ENCODE results near the gene PLPPR3. TPM values are rescaled to one million over a fixed set of nuclear protein-coding genes. Genes with fewer than 3 reads are reported as not detected.

Gene PLPPR3
- total and polyA plus RNA-seq, 4 donors: 3.1 TPM; not detected in 3

- no peaks in the 10 kb centered on the region for H3K36me3 ChIP-seq (ENCODE audit: control insufficient read depth in 4 of 4, insufficient read depth in 3 of 4, low read depth in 1 of 4, low read length in 3 of 4)
- H3K9me3 ChIP-seq (ENCODE audit: control insufficient read depth in 4 of 4, low read length in 3 of 4): no peaks in the 10 kb centered on the region
- H3K27me3 ChIP-seq (ENCODE audit: control insufficient read depth in 4 of 4, insufficient read depth in 4 of 4, low read length in 3 of 4): no peaks in the 10 kb centered on the region
- TF ChIP-seq ZBTB33 (IDR thresholded peaks at IDR 0.05) (no peak), HNF4A (conservative IDR thresholded peaks at IDR 0.05) (no peak), JUND (IDR thresholded peaks at IDR 0.05) (no peak), GABPA (IDR thresholded peaks at IDR 0.05 in 1 of 2, conservative IDR thresholded peaks at IDR 0.05 in 1 of 2) (no peak), REST (IDR thresholded peaks at IDR 0.05) (no peak), HNF4G (IDR thresholded peaks at IDR 0.05) (no peak), NR2F2 (IDR thresholded peaks at IDR 0.05) (no peak), RAD21 (IDR thresholded peaks at IDR 0.05) (no peak), RXRA (IDR thresholded peaks at IDR 0.05) (no peak), SP1 (IDR thresholded peaks at IDR 0.05) (no peak), CTCF (IDR thresholded peaks at IDR 0.05; ENCODE audit: low read depth, low read length, missing input control) (no peak), EGR1 (IDR thresholded peaks at IDR 0.05; ENCODE audit: low read depth in 2 of 2) (no peak), TAF1 (conservative IDR thresholded peaks at IDR 0.05) (no peak), MAX (IDR thresholded peaks at IDR 0.05) (no peak), FOXA2 (IDR thresholded peaks at IDR 0.05) (no peak), FOXA1 (IDR thresholded peaks at IDR 0.05) (no peak), ATF3 (IDR thresholded peaks at IDR 0.05) (no peak), YY1 (IDR thresholded peaks at IDR 0.05) (no peak)
- H3K27ac ChIP-seq (ENCODE audit: low read depth in 1 of 2, low read length in 2 of 2): no peak overlapping the region
- no peak overlapping the region for H3K9ac ChIP-seq (ENCODE audit: low read depth in 1 of 2, low read length in 2 of 2)
- no peak for DNase-seq (ENCODE audit: low spot score)
- WGBS: 74% methylated on average over 24 of the region's 24 CpGs
- no peak overlapping the region for H3K4me3 ChIP-seq (ENCODE audit: low read depth in 1 of 3, low read length in 3 of 3)
- H3K4me1 ChIP-seq (ENCODE audit: control insufficient read depth in 4 of 4, insufficient read depth in 4 of 4, low read length in 3 of 4): peaks cover 0 to 4% (median 1%) of the 10 kb centered on the region in 4 donors
Observed at GRCh38 chr19:834216-834615, 12.5 kb upstream of the PLPPR3 start.
